ENCODE data around the gene OR2A5.

DNA sequence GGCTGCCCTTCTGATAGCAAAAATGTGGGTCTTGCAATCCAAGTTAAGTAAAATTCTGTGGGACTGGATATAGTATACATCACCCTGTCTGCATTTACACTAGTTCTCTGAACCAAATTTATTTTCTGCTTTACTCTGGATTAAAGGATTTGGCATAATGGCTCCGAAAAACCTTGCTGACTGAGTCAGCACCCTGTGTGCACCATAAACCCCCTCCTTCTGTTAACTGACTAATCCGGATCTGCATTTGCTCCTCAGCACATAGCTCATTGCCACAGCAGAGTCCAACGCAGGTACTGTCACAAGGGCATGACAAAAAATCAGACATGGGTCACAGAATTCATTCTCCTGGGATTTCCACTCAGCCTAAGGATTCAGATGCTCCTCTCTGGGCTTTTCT, 1.3 kb downstream of the OR2A5 start:
- TF ChIP-seq, protein P1, sequence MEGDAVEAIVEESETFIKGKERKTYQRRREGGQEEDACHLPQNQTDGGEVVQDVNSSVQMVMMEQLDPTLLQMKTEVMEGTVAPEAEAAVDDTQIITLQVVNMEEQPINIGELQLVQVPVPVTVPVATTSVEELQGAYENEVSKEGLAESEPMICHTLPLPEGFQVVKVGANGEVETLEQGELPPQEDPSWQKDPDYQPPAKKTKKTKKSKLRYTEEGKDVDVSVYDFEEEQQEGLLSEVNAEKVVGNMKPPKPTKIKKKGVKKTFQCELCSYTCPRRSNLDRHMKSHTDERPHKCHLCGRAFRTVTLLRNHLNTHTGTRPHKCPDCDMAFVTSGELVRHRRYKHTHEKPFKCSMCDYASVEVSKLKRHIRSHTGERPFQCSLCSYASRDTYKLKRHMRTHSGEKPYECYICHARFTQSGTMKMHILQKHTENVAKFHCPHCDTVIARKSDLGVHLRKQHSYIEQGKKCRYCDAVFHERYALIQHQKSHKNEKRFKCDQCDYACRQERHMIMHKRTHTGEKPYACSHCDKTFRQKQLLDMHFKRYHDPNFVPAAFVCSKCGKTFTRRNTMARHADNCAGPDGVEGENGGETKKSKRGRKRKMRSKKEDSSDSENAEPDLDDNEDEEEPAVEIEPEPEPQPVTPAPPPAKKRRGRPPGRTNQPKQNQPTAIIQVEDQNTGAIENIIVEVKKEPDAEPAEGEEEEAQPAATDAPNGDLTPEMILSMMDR (IDR thresholded peaks at IDR 0.05 in 2 of 3, conservative IDR thresholded peaks at IDR 0.05 in 1 of 3; ENCODE audit: insufficient read depth in 2 of 3, low read depth in 1 of 3, low read length in 3 of 3), result no peak
- TF ChIP-seq, protein P2, sequence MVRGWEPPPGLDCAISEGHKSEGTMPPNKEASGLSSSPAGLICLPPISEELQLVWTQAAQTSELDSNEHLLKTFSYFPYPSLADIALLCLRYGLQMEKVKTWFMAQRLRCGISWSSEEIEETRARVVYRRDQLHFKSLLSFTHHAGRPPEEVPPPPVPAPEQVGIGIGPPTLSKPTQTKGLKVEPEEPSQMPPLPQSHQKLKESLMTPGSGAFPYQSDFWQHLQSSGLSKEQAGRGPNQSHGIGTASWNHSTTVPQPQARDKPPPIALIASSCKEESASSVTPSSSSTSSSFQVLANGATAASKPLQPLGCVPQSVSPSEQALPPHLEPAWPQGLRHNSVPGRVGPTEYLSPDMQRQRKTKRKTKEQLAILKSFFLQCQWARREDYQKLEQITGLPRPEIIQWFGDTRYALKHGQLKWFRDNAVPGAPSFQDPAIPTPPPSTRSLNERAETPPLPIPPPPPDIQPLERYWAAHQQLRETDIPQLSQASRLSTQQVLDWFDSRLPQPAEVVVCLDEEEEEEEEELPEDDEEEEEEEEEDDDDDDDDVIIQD (CRISPR knock-in tag; IDR thresholded peaks at IDR 0.05), result no peak
- TF ChIP-seq EP300 (IDR thresholded peaks at IDR 0.05; ENCODE audit: low read length), result no peak

Data from K562 (cell line).